BJ (cell line): Measurements from ENCODE around the gene C9orf153. TPM values are rescaled to one million over a fixed set of nuclear protein-coding genes. Genes with fewer than 3 reads are reported as not detected.

ENCODE experiments used
- CTCF ChIA-PET: fragments of 350-600 bp; formaldehyde crosslinking; extraction: SDS; loops from one replicate; lab custom pipeline; 2021; ENCODE audit warnings: antibody characterized with exemption, inconsistent platforms; lab: Yijun Ruan, JAX
- POLR2A ChIA-PET: fragments of 300-600 bp; sonication (Branson Sonifier 250); formaldehyde crosslinking; extraction: SDS; loops from one replicate; lab custom pipeline; 2021; ENCODE audit warnings: antibody characterized with exemption; lab: Charles Lee
- DNase-seq: peaks from one replicate; pipeline ENCODE4 v3.0.0-alpha.2; 2011; ENCODE audit warnings: low read depth
- H3K27me3 ChIP-seq: 2 replicates; pipeline ENCODE4 v1.6.0; 2011; ENCODE audit warnings: low read length; ENCODE audit not compliant: control insufficient read depth, insufficient read depth
- H3K36me3 ChIP-seq: 2 replicates; pipeline ENCODE4 v1.5.1; 2011; ENCODE audit warnings: low read length; ENCODE audit not compliant: control insufficient read depth, insufficient read depth
- H3K4me3 ChIP-seq: 2 replicates; pipeline ENCODE4 v1.5.1; 2011; ENCODE audit warnings: low read depth, mild to moderate bottlenecking, control low read depth, low read length
- CTCF ChIP-seq: IDR thresholded peaks from 2 replicates; pipeline ENCODE4 v1.5.1; 2011; ENCODE audit warnings: low read depth, mild to moderate bottlenecking, control low read depth, inconsistent platforms, low read length, moderate library complexity; ENCODE audit not compliant: insufficient read depth
- polyA minus RNA-seq: library from RNA; depleted of rRNA, polyadenylated mRNA; stranded (reverse); fragments of >200 nt; gene quantifications from 2 replicates; pipeline ENCODE4 v1.2.3, GENCODE V29; 2011; rRNA and poly(A)+ RNA removed
- polyA plus RNA-seq: library from polyadenylated mRNA; depleted of rRNA; stranded (reverse); fragments of >200 nt; gene quantifications from 2 replicates; pipeline ENCODE4 v1.2.3, GENCODE V29; 2011; rRNA removed

The C9orf153 gene
- polyA plus RNA-seq, result 0.09 TPM in 1 of 2 replicates, not detected in the other
- polyA minus RNA-seq, result not detected in 2 replicates

- CTCF ChIA-PET, result interaction anchor here (0.7 kb wide), 1 partner anchor 10 kb away, joined by 3 read pairs; no protein-coding TSS in a partner anchor
- POLR2A ChIA-PET, result no interaction called here
These were observed at the start of gene C9orf153 for GRCh38 chr9:86259557-86259956. Gene C9orf153 (minus strand): TSS chr9:86259657. CDS start chr9:86229603, 30,054 bp downstream.

GRCh38 chr9:86308687-86309086 lies 49.2 kb upstream of the C9orf153 start:
- no peak for TF ChIP-seq CTCF
- DNase-seq, result no peak

More at GRCh38 chr9:86259557-86259956, at the start of gene C9orf153:
- H3K27me3 ChIP-seq, result no peaks in the 10 kb centered on the region
- no peak within 1 kb of the TSS for H3K4me3 ChIP-seq
- no peak for TF ChIP-seq CTCF
- peaks cover 10% of the 10 kb centered on the region for H3K36me3 ChIP-seq
- DNase-seq, result no peak

GRCh38 chr9:86304236-86304730 lies 44.8 kb upstream of the C9orf153 start:
- TF ChIP-seq CTCF, result no peak
- peaks cover 8% of the 10 kb centered on the region for H3K36me3 ChIP-seq
- no peak overlapping the region for H3K4me3 ChIP-seq
- POLR2A ChIA-PET, result no interaction called here
- no peaks in the 10 kb centered on the region for H3K27me3 ChIP-seq
- no peak for DNase-seq
- CTCF ChIA-PET, result no interaction called here

More at GRCh38 chr9:86308687-86309086, 49.2 kb upstream of the C9orf153 start:
- no peak overlapping the region for H3K4me3 ChIP-seq
- ChIA-PET POLR2A (no interaction called here), CTCF (no interaction called here)
- H3K36me3 ChIP-seq, result peaks cover 7% of the 10 kb centered on the region
- no peaks in the 10 kb centered on the region for H3K27me3 ChIP-seq

GRCh38 chr9:86303316-86303975 lies 44.0 kb upstream of the C9orf153 start:
- no peak for TF ChIP-seq CTCF
- ChIA-PET CTCF (interaction anchor here (0.8 kb wide), 1 partner anchor 10 kb away, joined by 3 read pairs; no protein-coding TSS in a partner anchor), POLR2A (no interaction called here)
- Histone ChIP-seq H3K4me3 (no peak overlapping the region), H3K27me3 (no peaks in the 10 kb centered on the region), H3K36me3 (peaks cover 14% of the 10 kb centered on the region)
- no peak for DNase-seq

GRCh38 chr9:86301686-86302085 lies 42.2 kb upstream of the C9orf153 start:
- TF ChIP-seq CTCF, result no peak

More at GRCh38 chr9:86301686-86302085, 42.2 kb upstream of the C9orf153 start:
- ChIA-PET CTCF (no interaction called here), POLR2A (interaction anchor here (0.6 kb wide), 1 partner anchor 1909 kb away, joined by 3 read pairs; no protein-coding TSS in a partner anchor)
- no peak for DNase-seq
- Histone ChIP-seq H3K27me3 (no peaks in the 10 kb centered on the region), H3K36me3 (peaks cover 13% of the 10 kb centered on the region), H3K4me3 (no peak overlapping the region)
